NCI-H460 (cell line): ENCODE results near the gene UHMK1. TPM values are rescaled to one million over a fixed set of nuclear protein-coding genes. Genes with fewer than 3 reads are reported as not detected.
"Not testable (repeated sequence)": the region's sequence is repeated elsewhere in the genome, so short reads cannot be mapped to it uniquely, and the experiment has no call there.

ENCODE experiments used
- DNase-seq: peaks from one replicate; pipeline ENCODE4 v3.0.0-alpha.2; 2016; ENCODE audit warnings: low read depth; ENCODE audit errors: extremely low read depth
- polyA plus RNA-seq: library from polyadenylated mRNA; depleted of rRNA; stranded (reverse); fragments of >200 nt; gene quantifications from 2 replicates; pipeline ENCODE4 v1.2.3, GENCODE V29; 2014; cell fraction: nucleus; rRNA removed
- total RNA-seq: library from RNA; depleted of rRNA; stranded (reverse); fragments of >200 nt; shearing (Covaris generic); gene quantifications from 2 replicates; pipeline ENCODE4 v1.2.3, GENCODE V29; 2014; rRNA removed

UHMK1 gene, protein sequence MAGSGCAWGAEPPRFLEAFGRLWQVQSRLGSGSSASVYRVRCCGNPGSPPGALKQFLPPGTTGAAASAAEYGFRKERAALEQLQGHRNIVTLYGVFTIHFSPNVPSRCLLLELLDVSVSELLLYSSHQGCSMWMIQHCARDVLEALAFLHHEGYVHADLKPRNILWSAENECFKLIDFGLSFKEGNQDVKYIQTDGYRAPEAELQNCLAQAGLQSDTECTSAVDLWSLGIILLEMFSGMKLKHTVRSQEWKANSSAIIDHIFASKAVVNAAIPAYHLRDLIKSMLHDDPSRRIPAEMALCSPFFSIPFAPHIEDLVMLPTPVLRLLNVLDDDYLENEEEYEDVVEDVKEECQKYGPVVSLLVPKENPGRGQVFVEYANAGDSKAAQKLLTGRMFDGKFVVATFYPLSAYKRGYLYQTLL
- total RNA-seq = 97.9 and 110 TPM in 2 replicates
- polyA plus RNA-seq = 53.4 and 78.9 TPM in 2 replicates

DNA sequence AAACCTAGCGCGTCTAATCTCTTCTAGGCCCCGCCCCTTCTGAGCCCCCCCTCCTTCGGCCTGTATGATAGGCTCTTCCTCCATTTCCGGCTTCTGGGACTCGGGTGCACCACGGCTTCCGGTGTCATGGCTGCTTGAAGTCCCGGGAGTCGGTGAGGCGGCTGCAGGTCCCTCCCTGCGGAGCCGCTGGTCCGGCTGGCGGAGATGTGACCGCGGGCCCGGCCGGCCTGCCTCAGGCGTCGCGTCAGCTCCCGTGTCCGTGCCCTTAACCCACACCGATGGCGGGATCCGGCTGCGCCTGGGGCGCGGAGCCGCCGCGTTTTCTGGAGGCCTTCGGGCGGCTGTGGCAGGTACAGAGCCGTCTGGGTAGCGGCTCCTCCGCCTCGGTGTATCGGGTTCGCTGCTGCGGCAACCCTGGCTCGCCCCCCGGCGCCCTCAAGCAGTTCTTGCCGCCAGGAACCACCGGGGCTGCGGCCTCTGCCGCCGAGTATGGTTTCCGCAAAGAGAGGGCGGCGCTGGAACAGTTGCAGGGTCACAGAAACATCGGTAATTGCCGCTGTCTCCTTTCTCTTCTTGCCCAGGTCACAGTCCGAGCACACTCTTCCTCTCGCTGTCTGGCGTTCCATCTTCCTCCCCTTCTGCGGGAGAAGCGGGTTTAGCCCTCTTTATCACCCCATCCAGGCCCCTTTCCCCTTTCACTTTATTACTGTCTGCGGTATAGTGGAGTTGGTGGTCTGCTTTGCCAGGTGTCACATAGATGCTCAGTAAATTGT is at the start of gene UHMK1:
TSS of gene UHMK1 (plus strand) at position 96 of the 773 bp plus-strand sequence. CDS start at position 279, 183 bp downstream.
- DNase-seq = peak; percentile 92

DNA sequence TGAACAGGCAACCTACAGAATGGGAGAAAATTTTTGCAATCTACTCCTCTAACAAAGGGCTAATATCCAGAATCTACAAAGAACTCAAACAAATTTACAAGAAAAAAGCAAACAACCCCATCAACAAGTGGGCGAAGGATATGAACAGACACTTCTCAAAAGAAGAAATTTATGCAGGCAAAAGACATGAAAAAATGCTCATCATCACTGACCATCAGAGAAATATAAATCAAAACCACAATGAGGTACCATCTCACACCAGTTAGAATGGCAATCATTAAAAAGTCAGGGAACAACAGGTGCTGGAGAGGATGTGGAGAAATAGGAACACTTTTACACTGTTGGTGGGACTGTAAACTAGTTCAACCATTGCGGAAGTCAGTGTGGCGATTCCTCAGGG is 43.3 kb upstream of the UHMK1 start:
- DNase-seq = not testable (repeated sequence)

DNA sequence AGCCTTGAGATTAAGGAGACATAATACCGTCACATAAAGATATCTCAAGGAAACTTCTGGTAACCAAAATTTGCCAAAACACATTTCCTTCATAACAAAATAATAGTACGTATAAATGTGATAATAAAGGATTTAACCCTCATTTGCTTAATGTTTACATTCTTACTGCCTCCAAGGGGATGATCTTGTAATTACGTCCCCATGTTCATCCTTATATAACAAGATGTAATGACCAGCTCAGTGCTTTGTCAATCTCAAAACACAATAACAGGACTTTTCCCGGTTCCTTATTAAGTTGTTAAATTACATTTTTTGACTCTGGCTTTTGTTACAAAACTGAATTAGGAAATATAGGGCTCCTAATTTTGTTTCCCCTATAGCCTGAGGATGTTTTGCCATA is 41.3 kb upstream of the UHMK1 start:
- no peak for DNase-seq

DNA sequence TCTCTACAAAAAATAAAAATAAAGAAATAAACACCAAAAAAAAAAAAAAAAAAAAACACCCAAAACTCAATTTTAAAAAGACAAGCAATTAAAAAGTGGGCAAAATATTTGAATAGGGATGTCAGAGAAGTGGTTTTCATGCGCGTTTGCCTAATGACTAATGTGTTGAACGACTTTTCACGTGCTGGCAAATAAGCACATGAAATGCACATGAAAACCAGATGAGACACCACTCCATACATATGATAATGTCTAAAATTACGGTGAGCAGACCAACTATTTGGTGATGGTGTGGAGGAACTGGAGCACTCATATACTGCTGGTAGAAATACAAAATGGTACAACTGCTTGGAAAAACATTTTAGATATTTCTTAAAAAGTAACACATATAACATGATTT is 39.4 kb upstream of the UHMK1 start:
- DNase-seq = no peak

DNA sequence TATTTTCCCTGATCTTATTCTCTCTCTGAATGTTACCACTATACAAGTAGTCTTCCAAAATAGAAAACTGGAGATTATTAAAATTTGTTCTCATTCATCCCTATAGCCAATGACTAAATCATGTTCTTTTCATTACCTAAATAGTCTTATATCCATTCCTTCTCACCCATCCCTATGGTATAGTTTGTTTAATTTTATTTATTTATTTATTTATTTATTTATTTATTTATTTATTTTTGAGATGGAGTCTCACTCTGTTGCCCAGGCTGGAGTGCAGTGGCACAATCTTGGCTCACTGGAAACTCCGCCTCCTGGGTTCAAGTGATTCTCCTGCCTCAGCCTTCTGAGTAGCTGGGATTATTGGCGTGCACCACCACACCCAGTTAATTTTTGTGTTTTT is 35.2 kb upstream of the UHMK1 start:
- not testable (repeated sequence) for DNase-seq

DNA sequence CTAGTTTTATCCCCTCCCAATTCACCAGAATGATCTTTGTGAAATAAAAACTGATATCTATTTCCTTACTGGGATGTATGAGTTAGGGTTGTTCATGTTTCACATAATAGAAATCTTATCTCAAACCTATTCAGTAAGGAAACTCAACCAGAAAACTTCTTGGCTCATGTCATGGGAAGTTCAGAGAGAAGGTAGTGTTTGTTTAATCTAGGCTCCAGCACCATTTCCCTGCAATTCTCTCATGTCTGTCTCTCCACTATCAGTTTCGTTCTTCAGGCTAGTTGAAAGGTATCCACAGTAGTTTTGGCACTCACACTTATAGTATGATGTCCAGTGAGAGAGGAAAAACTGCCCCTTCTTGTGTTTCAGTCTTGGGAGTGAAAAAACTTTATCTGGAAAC is 34.6 kb upstream of the UHMK1 start:
- no peak for DNase-seq

DNA sequence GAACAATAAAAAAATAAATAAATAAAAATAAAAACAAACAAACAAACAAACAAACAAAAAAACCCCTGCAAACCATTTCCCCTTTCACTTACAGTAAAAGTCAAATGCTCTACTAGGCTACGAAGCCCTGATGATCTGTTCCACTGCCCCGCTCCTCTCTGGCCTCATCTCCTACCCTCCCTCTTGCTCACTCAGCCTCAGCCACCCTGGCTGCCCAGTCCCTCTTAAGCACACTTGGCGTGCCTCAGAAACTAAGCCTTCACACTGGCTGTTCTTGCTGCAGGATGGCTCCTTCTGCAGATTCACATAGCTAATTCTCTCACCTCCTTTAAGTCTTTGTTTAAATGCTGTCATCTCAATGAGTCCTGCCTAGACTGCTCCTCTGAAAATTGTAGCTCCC is 30.8 kb upstream of the UHMK1 start:
- no peak for DNase-seq

DNA sequence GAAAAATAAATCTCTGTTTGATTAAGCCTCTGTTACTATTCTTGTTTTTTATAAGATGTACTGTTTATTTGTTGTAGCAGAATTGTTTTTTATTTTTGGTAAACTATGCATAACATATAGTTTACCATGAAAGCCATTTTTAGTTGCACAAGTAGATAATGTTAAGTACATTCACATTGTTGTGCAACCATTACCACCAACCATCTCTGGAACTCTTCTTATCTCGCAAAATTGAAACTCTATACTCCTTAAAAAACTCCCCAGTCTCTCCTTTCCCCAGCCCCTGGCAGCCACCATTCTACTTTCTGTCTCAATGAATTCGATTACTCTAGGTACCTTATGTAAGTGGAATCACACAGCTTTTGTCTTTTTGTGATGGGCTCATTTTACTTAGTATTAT is 27.4 kb upstream of the UHMK1 start:
- DNase-seq = no peak

DNA sequence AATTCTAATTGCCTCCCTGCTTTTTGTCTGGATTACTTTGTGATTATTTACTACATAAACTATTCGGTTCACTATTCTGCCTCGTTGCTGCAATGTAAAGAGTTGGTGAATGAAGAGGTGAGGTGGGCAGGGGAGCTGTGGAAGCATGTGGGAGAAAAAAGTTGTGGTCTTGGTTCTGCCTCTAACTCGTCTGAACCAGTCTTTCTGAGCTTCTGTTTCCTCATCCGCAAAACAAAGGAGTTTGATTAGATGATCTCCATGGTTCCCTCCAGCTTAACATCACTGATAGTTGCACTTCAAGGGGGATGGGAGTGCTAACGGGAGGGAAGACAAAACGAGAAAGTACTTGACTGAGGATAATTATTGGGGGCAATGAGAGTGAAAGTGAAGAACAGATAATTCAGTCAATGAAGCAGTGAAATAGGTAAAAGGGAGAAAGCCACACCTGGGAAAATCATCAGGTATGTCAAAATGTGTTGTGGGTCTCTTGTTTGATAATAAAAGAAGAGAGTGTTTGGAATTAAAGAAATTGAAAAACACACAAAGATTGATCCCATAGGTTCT is 26.2 kb upstream of the UHMK1 start:
- DNase-seq = no peak

DNA sequence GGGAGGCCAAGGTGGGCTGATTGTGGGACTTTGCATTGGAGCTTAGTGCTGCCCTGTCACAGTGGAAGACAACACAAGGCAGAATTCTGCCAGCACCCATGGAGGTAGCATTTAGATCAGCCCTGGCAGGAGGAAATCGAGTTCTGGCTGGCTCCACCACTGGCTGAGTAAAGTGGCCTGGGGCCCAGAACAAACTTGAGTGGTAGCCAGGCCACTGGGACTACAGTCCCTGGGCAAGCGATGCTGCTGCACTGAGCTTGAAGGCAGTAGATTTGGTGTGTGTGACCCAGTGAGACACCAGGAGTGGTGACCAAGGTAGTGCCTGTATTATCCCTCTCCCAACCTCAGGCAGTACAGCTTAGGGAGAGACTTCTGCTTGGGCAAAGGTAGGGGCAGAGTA is 22.5 kb upstream of the UHMK1 start:
- no peak for DNase-seq

DNA sequence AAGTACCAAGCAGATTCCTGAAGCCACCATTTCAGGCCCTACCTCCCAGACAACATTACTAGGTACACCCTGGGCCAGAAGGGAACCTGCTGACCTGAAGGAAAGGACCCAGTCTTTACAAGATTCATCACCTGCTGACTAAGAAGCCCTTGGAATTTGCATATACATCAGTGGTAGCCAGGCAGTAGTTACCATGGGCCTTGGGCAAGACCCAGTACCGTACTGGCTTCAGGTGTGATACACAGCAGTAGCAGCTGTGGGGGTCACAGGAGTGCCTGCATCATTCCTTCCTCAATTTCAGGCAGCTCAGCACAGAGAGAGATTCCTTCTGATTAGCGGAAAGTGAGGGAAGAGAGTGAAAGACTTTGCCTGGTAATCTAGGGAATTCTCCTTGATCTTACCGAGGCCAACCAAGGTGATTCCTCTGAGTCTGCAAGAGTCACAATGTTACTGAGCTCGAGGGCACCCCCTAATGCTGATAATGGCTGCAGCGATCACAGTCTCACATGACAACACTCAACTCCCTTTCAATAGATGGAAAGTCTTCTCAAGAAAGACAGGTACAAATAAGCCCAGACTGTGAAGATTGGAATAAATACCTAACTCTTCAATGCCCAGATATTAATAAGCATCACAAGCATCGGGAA is 22.0 kb upstream of the UHMK1 start:
- DNase-seq = no peak

DNA sequence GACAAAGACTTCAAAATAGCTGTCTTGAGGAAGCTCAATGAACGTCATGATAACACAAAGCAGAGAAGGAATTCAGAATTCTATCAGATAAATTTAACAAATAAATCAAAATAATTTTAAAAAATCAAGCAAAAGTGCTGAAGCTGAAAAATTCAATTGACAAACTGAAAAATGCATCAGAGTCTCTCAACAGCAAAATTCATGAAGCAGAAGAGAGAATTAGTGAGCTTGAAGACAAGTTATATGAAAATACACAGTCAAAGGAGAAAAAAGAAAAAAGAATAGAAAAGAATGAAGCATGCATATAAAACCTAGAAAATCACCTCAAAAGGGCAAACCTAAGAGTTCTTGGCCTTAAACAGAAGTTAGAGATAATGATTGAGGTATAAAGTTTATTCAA is 21.0 kb upstream of the UHMK1 start:
- DNase-seq = no peak

DNA sequence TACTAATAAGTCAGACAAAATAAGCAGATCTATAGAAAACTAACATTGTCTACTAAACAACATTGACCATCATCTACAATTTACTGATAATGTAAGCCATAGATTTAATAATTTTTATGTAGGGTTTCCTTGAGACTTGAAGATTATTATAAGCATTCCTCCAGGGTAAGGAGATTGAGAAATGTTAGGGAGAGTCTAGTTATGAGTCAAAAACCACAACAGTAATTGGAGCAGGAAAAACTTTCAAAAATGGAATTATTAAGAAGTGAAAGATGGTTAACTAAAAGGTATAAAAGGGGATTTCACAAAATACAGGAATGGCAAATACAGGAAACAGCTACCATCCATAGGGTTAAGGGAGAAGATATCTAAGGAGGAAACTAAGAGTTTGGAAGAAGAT is 12.4 kb upstream of the UHMK1 start:
- DNase-seq = no peak

DNA sequence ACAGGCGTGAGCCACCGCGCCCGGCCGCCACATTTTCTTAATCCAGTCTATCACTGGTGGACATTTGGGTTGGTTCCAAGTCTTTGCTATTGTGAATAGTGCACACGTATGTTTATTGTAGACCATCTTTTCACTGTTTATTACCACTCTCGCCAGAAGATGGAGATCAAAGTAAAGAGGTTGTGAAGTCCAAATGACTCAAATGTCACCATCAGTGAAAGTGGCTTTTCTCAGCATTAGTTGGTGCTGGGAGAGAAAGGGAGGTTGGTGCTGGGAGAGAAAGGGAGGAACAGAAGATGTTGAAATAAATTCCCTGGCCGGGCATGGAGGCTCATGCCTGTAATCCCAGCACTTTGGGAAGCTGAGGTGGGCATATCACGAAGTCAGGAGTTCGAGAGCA is 10.4 kb upstream of the UHMK1 start:
- no peak for DNase-seq

DNA sequence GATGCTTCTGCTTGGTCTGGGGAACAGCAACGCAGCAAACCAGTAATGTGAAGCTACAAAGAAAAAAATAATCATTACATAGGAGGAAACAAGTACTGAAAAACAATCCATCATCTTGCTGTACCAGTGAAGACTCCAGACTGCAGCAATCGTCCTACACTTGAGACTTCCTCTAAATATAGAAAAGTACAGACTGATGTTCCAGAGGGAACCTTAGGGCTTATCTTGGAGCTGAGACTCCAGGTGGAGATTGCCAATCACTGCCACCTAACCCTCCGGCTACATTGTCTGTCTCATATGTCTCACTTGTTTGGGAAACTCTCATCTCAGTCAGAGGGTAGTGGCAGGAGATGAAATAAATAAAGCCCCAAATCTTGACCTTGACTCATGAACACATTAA is 9.4 kb upstream of the UHMK1 start:
- DNase-seq = no peak

DNA sequence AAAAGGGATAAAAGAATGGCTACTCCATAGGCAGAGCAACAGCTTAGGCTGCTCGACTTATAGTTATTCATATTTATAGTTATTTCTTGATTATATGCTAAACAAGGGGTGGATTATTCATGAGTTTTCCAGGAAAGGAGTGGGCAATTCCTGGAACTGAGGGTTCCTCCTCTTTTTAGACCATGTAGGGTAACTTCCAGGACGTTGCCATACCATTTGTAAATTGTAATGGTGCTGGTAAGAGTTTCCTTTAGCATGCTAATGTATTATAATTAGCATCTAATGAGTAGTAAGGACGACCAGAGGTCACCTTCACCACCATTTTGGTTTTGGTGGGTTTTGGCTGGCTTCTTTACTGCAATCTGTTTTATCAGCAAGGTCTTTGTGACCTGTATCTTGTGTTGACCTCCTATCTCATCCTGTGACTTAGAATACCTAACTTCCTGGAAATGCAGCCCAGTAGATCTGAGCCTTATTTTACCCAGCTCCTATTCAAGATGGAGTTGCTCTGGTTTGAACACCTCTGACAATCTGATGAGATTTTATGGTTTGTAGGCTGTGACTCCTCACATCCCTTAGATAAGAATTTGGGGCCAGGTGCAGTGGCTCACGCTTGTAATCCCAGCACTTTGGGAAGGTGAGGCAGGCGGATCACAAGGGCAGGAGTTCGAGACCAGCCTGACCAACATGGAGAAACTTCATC is 1.9 kb upstream of the UHMK1 start:
- not testable (repeated sequence) for DNase-seq

DNA sequence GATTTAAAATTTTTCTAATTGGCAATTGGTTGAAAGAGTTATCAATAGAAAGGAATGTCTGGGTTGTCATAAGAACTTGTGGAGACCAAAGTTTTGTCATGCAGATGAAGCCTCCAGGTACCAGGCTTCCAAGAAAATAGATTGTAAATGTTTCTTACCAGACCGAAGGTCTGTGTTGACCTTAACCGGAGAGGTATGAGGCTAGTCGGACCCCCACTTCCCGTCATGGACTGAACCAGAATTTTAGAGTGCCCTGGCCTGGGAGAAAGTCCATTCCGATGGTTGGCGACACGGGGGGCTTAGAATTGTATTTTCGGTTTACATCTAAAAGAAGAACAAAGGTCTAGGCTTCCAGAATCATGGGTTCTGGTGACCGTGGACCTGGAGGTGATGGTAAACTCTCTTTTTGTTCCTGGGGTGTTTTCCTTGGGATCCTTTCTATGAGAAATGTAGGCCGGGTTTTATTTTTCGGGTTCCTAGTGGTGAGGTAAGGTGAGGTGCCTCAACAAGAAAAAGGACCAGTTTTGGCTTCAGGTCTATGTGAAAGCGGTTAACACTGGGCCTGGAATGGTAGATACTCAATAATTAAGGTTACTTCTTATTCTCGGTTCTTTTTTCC is 405 bp upstream of the UHMK1 start:
- no peak for DNase-seq

DNA sequence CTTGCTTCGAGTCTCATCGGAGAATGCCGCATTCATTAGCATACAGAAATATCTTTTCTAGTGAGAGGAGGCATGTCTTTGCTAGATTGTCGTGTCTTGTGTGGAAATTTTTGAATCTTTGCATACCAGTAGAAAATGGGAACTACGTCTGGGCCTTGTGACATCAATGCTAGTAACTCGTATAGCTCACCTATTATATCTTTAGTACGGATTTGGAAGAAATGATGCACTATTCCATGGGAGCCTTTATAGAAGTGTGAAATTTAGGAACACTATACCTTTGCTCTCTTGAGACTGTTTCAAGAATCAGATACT is 835 bp downstream of the UHMK1 start:
- no peak for DNase-seq

DNA sequence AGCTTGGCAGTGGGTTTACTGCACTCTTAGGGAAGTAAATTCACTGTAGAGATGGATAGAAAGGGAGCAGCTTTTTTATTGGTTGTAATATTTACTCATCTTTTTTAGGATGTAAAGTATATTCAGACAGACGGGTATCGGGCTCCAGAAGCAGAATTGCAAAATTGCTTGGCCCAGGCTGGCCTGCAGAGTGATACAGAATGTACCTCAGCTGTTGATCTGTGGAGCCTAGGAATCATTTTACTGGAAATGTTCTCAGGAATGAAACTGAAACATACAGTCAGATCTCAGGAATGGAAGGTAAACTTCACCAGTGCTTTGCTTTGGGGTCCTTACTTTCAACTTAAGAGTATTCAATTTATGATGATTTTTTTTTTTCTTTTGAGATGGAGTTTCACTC is 3.2 kb downstream of the UHMK1 start:
- DNase-seq = no peak

DNA sequence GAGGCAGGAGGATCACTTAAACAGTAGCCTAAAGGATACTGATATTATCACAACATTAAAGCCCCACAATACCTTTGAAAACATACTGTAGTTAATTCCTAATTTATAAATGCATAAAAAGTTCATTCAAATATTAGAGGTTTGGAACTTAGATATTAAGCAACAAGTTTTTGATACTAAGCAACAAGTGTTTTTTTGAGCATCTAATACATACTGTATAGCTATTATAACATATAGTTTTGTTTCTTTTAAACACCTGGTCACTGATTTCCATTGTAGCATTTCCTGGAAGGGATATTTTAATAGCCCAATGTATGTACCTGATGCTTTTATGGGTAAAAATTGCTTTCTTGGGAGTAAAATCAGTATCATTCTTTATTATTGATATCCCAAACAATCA is 4.5 kb downstream of the UHMK1 start:
- no peak for DNase-seq
